SU-DHL-6 (cell line): Measurements from ENCODE around the gene MAP3K8.

ENCODE experiments used
- EZH2phosphoT487 ChIP-seq: fragments of 200-600 bp; sonication (generic), shearing (Covaris generic); conservative IDR thresholded peaks from 2 replicates; pipeline ENCODE4 v1.6.1; 2018; ENCODE audit warnings: mild to moderate bottlenecking, antibody characterized with exemption, low read length, moderate library complexity, mixed read lengths
- TF ChIP-seq, protein P1 (sequence below): fragments of 200-600 bp; sonication (generic); IDR thresholded peaks from one replicate; pipeline ENCODE4 v1.5.1; 2017; ENCODE audit warnings: antibody characterized with exemption, mild to moderate bottlenecking, low read length, moderate library complexity; ENCODE audit not compliant: insufficient read depth, poor library complexity, severe bottlenecking

DNA sequence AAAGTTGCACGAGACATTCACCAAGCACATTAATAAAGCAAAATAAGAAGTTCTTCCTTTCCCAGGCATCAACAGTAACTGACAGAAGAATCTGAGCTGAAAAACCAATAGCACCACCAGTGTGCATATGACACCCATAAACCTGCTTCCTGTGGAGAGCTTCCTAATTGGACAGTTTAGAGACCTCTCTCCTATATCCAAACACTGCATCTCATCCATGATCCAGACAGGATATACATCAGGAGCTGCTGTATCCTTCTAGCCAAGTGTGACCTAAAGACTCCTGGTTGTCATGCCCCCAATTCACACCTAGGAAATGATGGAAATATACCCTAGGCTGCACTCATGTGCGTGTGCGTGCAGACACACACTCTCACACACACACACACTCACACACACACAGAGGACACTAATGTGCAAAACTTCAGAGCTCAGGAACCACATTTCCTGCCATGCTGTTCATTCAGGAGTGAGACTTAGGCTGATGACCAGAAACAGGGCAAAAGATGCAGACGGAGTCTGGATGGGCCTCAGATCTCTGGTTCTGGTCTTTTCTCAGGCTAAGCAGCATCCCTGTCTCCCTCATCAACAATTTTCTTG is 58.0 kb downstream of the MAP3K8 start:
- TF ChIP-seq, protein P1, sequence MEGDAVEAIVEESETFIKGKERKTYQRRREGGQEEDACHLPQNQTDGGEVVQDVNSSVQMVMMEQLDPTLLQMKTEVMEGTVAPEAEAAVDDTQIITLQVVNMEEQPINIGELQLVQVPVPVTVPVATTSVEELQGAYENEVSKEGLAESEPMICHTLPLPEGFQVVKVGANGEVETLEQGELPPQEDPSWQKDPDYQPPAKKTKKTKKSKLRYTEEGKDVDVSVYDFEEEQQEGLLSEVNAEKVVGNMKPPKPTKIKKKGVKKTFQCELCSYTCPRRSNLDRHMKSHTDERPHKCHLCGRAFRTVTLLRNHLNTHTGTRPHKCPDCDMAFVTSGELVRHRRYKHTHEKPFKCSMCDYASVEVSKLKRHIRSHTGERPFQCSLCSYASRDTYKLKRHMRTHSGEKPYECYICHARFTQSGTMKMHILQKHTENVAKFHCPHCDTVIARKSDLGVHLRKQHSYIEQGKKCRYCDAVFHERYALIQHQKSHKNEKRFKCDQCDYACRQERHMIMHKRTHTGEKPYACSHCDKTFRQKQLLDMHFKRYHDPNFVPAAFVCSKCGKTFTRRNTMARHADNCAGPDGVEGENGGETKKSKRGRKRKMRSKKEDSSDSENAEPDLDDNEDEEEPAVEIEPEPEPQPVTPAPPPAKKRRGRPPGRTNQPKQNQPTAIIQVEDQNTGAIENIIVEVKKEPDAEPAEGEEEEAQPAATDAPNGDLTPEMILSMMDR = no peak
- TF ChIP-seq EZH2phosphoT487 = no peak
